Measurements from ENCODE around the gene RTL1. TPM values are rescaled to one million over a fixed set of nuclear protein-coding genes. Genes with fewer than 3 reads are reported as not detected.

RTL1 gene
- total RNA-seq, 1 donor from 2014 or later, result 46.9 TPM

DNA sequence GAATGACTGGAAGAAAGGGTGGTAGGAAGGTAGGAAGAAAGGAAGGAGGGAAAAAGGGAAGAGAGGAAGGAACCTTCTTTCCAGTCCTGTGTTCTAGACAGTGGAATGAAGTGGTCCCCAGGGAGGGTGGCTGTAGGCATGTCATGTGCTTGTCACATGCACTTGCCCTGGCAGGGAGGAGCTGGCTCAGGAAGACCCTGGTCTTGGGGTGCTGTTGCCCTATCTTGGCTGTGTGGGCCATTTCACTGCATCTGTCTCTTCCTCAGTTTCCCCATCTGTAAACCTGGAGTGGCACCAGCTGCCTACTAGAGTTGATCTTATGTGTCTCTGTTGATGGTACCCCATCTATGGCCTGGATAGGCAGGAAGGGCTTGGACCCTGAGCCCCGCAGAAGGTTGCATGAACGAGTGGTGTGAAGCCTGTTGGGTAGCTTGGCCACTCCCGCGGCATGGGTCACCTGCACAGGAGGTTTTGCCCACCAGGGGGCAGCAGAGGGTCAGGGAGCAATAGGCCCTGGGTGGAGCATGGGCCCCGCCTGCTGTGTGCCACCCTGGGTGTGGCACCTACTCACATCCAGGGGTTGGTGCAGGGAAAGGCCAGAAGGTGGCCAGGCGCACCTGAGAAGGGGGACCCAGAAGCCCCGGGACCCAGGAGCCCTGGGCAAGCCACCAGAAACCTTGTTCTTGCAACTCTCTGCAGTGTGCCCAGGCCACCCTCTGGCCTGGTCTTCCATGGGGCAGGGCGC lies 52.5 kb downstream of the RTL1 start:
- DNase-seq, result peak; percentile 44

DNA sequence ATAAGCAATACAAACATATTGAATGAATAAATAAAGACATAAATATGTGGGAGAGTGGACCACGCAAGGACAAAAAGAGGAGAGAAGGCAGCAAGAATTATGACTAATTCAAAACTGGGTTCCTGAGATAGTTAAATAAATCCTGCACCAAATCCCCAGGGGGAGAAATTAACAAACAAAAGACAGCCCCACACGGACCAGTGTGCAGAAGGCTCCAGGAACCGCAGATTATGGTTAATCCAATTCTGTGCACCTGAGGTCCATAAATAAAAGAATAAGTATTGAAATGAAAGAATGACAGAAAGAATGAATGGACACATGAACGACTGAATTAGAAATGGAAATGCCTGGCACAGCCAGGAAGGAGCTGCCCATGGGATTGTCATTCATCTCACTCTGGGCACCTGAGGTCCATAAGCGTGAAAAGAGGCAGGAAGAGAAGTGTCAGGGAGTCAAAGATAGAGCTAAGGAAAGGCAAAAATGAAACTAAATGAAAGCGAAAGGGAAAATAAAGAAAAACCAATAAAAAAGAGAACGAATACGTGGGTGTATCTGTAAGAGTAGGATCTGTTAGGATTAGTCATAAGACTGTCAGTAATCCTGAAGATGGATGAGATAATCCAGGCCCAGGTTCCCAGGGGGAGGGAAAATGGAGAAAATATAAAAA lies 54.3 kb downstream of the RTL1 start:
- peak; percentile 53 for DNase-seq

DNA sequence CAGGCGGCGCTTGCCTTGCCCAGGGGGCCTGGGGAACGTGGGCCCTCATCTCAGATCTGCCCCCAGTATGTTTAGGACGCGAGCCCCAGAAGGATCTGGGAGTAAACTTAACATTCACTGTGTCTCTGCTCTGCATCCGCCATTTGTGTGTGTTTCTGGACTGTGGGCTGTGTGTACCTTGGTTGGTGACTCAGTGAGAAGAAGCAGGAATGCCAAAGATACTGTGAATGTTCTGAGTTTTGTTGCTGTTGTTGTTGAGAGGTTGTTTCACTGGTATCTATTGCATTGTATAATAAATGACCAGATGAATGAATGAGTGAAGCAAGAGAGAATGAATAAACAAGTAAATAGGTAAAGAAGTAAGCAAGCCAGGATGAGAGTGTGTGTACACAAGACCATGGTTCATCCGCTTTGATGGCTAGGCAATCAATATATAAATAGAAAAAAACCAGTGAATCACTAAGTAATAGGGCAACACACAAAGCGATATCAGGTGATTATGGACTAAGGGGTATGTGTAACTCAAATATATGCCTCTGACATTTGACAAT lies 57.1 kb downstream of the RTL1 start:
- no peak for DNase-seq

GRCh38 chr14:100845341-100845740 lies 58.2 kb downstream of the RTL1 start:
- DNase-seq, result no peak

GRCh38 chr14:100844846-100845245 lies 58.7 kb downstream of the RTL1 start:
- no peak for DNase-seq

GRCh38 chr14:100844421-100844820 lies 59.1 kb downstream of the RTL1 start:
- DNase-seq, result no peak

GRCh38 chr14:100844082-100844408 lies 59.5 kb downstream of the RTL1 start:
- no peak for DNase-seq

GRCh38 chr14:100842799-100843198 lies 60.7 kb downstream of the RTL1 start:
- peak; percentile 71 for DNase-seq

- no peak for DNase-seq
Measured at GRCh38 chr14:100841761-100842403, 61.6 kb downstream of the RTL1 start.

- no peak for DNase-seq
Measured at GRCh38 chr14:100841066-100841760, 62.3 kb downstream of the RTL1 start.

- no peak for DNase-seq
Measured at GRCh38 chr14:100840286-100841065, 63.0 kb downstream of the RTL1 start.

DNA sequence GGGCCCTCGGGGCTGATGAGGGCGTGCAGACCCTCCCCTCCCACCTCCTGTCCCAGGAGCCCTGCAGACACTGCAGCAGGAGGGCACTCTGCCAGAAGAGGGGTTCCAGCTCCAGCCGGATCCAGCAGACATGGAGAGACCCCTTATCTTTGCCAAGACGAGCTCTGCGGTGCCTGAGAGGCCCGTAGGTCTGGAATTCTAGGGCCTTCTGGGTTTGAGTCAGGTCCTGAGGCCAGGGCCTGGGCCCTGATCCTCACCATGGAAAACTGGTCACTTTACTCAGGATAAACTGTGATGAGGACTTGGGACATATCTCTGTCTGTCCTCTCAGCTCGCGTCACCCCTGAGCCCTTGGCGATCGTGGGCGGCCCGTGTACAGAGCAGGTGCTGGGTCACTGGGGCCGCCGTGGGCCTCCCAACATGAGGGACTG lies 63.8 kb downstream of the RTL1 start:
- peak; percentile 70 for DNase-seq

- DNase-seq, result no peak
Measured at GRCh38 chr14:100839315-100839585, 64.3 kb downstream of the RTL1 start.

- peak; percentile 73 for DNase-seq
Measured at GRCh38 chr14:100838493-100839314, 64.8 kb downstream of the RTL1 start.

DNA sequence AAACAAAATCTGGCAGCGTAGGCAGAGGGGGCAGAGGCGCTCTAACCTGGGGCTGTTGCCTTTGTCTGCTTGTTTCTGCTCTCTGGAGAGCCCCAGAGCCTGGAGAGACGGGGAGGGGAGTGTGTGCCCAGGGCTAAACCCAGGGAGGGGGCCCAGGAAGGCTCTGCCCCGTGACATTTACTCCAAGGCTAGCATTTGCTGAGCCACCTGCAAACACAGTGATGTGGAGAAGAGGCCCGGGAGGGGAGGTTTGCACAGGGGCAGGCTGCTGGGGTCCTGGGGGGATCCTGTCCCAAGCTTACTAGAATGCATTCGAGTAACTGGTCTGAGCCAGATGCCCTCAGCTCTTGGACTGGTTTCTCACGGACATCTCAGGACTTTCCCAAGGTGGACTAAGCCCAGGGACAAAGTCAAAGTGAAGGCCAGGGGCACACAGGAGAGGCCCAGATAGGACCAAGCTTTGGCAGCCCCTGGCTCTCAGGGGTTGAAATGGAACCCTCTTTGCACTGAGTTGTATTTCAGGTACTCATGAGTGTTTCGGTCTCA lies 65.6 kb downstream of the RTL1 start:
- no peak for DNase-seq

DNA sequence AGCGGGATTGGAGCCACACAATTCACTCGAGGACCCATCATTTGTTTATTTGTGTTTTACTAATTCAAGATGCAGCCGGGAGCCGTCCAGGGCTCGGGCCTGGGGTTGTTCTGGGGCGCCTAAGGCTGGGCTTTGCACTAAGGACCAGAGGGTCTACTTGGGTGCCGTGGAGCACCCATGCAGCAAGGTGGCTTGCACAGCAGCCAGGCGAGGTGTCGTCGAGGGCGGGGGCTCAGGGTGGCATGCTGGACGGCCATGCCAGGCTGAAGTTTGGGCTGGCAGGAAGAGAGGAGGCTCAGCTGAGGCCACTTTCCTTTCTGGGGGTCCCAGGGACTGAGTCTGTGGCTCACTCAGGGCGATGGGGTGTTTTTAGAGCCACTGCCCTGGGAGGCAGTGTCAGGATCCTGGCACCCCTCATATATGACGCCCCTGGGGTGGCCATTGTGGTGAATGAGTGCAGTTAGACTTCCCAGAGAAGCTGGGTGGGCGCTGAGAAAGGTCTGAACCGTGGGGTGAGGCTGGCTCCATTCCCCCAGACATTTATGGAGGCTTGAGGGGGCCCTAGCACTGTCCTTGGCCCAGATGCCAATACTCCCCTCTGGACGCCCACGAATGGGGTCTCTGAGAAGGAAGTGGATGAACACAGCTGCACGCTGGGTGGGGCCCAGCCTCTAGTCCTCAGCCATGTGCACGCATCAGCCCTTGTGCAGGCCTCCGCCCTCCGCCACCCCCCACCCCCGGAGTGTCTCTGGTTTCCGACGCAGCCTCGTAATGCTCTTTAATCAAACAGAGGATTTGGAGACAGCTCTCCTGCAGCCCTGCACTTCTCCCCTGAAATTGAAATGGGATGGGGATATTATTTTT lies 66.3 kb downstream of the RTL1 start:
- peak; percentile 88 for DNase-seq

DNA sequence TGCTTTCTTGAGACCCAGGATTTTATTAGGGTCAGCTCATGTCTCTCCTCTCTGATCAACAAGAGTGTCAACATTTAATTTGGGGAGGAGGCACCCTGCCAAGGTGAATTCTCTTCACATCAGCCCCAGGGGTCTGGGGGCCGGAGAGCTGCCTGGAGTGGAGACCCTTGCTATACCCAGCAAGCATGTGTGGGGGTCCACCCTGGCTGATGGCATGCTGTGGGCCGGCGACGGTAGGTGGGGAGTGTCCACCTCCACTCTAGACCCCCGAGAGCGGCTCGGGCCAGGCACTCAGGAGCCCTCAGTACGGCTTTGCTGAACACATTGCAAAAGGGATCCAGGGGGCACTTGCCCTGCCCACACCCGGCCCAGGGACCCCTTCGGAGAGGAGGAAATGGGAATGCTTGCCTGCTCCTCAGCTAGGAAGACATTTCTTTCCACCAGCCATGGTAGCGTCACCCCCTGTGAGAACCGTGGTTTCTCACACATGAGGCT lies 67.2 kb downstream of the RTL1 start:
- no peak for DNase-seq

GRCh38 chr14:100835548-100836310 lies 67.8 kb downstream of the RTL1 start:
- DNase-seq, result no peak
